Right renal pelvis (tissue), 4 donors: ENCODE measurements around the gene AFF3. TPM values are rescaled to one million over a fixed set of nuclear protein-coding genes. Genes with fewer than 3 reads are reported as not detected.
"Not testable (repeated sequence)": the region's sequence is repeated elsewhere in the genome, so short reads cannot be mapped to it uniquely, and the experiment has no call there.

ENCODE experiments used
- DNase-seq, 4 donors: peaks; one replicate each; pipeline ENCODE4 v3.0.0-alpha.2; 2013; ENCODE audit warnings: low read depth in 4 of 4, low spot score in 3 of 4, missing footprints in 1 of 4
- polyA plus RNA-seq, 4 donors: library from polyadenylated mRNA; unstranded; fragments of 120-200 nt; gene quantifications; one replicate each; pipeline ENCODE4 v1.2.1, GENCODE V29; 2013; ENCODE audit not compliant: insufficient read length in 4 of 4

AFF3 gene
- polyA plus RNA-seq, 4 donors: 18.3 to 25.4 (median 20.9) TPM

GRCh38 chr2:99550368-99550767 is 592.0 kb downstream of the AFF3 start:
- DNase-seq: no peak

- no peak for DNase-seq
Measured at GRCh38 chr2:99545604-99546003, 596.8 kb downstream of the AFF3 start.

GRCh38 chr2:99545066-99545465 is 597.3 kb downstream of the AFF3 start:
- DNase-seq: no peak

- no peak for DNase-seq
Measured at GRCh38 chr2:99544608-99545007, 597.8 kb downstream of the AFF3 start.

GRCh38 chr2:99543247-99543646 is 599.1 kb downstream of the AFF3 start:
- no peak for DNase-seq

GRCh38 chr2:99537910-99538485 is 604.4 kb downstream of the AFF3 start:
- DNase-seq: no peak

- no peak for DNase-seq
Measured at GRCh38 chr2:99524056-99524455, 618.3 kb downstream of the AFF3 start.

- DNase-seq: no peak
Measured at GRCh38 chr2:99522157-99522556, 620.2 kb downstream of the AFF3 start.

GRCh38 chr2:99520813-99521212 is 621.6 kb downstream of the AFF3 start:
- DNase-seq: no peak

- DNase-seq: no peak
Measured at GRCh38 chr2:99520195-99520594, 622.2 kb downstream of the AFF3 start.

- no peak for DNase-seq
Measured at GRCh38 chr2:99514357-99514756, 628.0 kb downstream of the AFF3 start.

- no peak for DNase-seq
Measured at GRCh38 chr2:99512181-99512591, 630.2 kb downstream of the AFF3 start.

GRCh38 chr2:99509387-99509786 is 633.0 kb downstream of the AFF3 start:
- DNase-seq: no peak

- DNase-seq: no peak
Measured at GRCh38 chr2:99507937-99508818, 634.2 kb downstream of the AFF3 start.

GRCh38 chr2:99504844-99505584 is 637.4 kb downstream of the AFF3 start:
- no peak for DNase-seq

- DNase-seq: not testable (repeated sequence)
Measured at GRCh38 chr2:99503662-99504416, 638.6 kb downstream of the AFF3 start.

- no peak for DNase-seq
Measured at GRCh38 chr2:99496021-99496420, 646.4 kb downstream of the AFF3 start.
